ENCODE data around the gene CFAP99.
A peak's percentile ranks its signal among the peaks of the same experiment; 100 is the strongest.
"Not testable (repeated sequence)": the region's sequence is repeated elsewhere in the genome, so short reads cannot be mapped to it uniquely, and the experiment has no call there.

Gene CFAP99

GRCh38 chr4:2418650-2419571, at the start of gene CFAP99:
Gene CFAP99 (plus strand): TSS chr4:2418955.
- peak; percentile 55 for DNase-seq (ENCODE audit: low read depth)

- no peak for DNase-seq (ENCODE audit: low read depth)
Measured at GRCh38 chr4:2370597-2371320, 48.0 kb upstream of the CFAP99 start.

- no peak for DNase-seq (ENCODE audit: low read depth)
Measured at GRCh38 chr4:2371765-2372487, 46.8 kb upstream of the CFAP99 start.

GRCh38 chr4:2372488-2373030, 46.2 kb upstream of the CFAP99 start:
- no peak for DNase-seq (ENCODE audit: low read depth)

- no peak for DNase-seq (ENCODE audit: low read depth)
Measured at GRCh38 chr4:2373532-2373931, 45.2 kb upstream of the CFAP99 start.

- no peak for DNase-seq (ENCODE audit: low read depth)
Measured at GRCh38 chr4:2375427-2375826, 43.3 kb upstream of the CFAP99 start.

GRCh38 chr4:2377241-2377640, 41.5 kb upstream of the CFAP99 start:
- DNase-seq (ENCODE audit: low read depth) = no peak

GRCh38 chr4:2378401-2378800, 40.4 kb upstream of the CFAP99 start:
- DNase-seq (ENCODE audit: low read depth) = no peak

GRCh38 chr4:2378898-2379297, 39.9 kb upstream of the CFAP99 start:
- DNase-seq (ENCODE audit: low read depth) = no peak

- DNase-seq (ENCODE audit: low read depth) = not testable (repeated sequence)
Measured at GRCh38 chr4:2380589-2380988, 38.2 kb upstream of the CFAP99 start.

GRCh38 chr4:2382769-2383202, 36.0 kb upstream of the CFAP99 start:
- DNase-seq (ENCODE audit: low read depth) = not testable (repeated sequence)

- not testable (repeated sequence) for DNase-seq (ENCODE audit: low read depth)
Measured at GRCh38 chr4:2383220-2383631, 35.5 kb upstream of the CFAP99 start.

GRCh38 chr4:2383760-2384159, 35.0 kb upstream of the CFAP99 start:
- DNase-seq (ENCODE audit: low read depth) = no peak

- DNase-seq (ENCODE audit: low read depth) = no peak
Measured at GRCh38 chr4:2384245-2384644, 34.5 kb upstream of the CFAP99 start.

- no peak for DNase-seq (ENCODE audit: low read depth)
Measured at GRCh38 chr4:2385516-2385915, 33.2 kb upstream of the CFAP99 start.

- no peak for DNase-seq (ENCODE audit: low read depth)
Measured at GRCh38 chr4:2386717-2387116, 32.0 kb upstream of the CFAP99 start.

GRCh38 chr4:2387218-2387617, 31.5 kb upstream of the CFAP99 start:
- no peak for DNase-seq (ENCODE audit: low read depth)

- DNase-seq (ENCODE audit: low read depth) = no peak
Measured at GRCh38 chr4:2387829-2388228, 30.9 kb upstream of the CFAP99 start.

GRCh38 chr4:2388429-2389182, 30.1 kb upstream of the CFAP99 start:
- DNase-seq (ENCODE audit: low read depth) = no peak

- DNase-seq (ENCODE audit: low read depth) = no peak
Measured at GRCh38 chr4:2389691-2390090, 29.1 kb upstream of the CFAP99 start.

- DNase-seq (ENCODE audit: low read depth) = no peak
Measured at GRCh38 chr4:2390146-2390545, 28.6 kb upstream of the CFAP99 start.
